DOHH2 (cell line): Measurements from ENCODE around the gene MTMR6.

Source experiments
- CTCF ChIP-seq: fragments of 200-600 bp; sonication (generic); IDR thresholded peaks from one replicate; pipeline ENCODE4 v1.5.1; 2014; ENCODE audit warnings: antibody characterized with exemption, mild to moderate bottlenecking, low read depth, low read length; ENCODE audit not compliant: poor library complexity, severe bottlenecking
- EZH2phosphoT487 ChIP-seq: fragments of 200-600 bp; sonication (generic); IDR thresholded peaks from 2 replicates; pipeline ENCODE4 v1.6.1; 2017; ENCODE audit warnings: borderline replicate concordance, mild to moderate bottlenecking, antibody characterized with exemption, low read length, moderate library complexity, mixed read lengths

- no peak for TF ChIP-seq CTCF
- no peak for TF ChIP-seq EZH2phosphoT487
These were observed 79.9 kb downstream of the MTMR6 start for GRCh38 chr13:25207291-25207810.
